GM19397 (cell line): ENCODE data around the gene PRPF40A.

Experiments used
- ATAC-seq: cut with Tn5 transposase; IDR thresholded peaks from one replicate; pipeline ENCODE4 v1.9.1; 2021; ENCODE audit warnings: mild to moderate bottlenecking, moderate library complexity; ENCODE audit not compliant: unreplicated experiment

The PRPF40A gene

GRCh38 chr2:152655880-152656279, 61.4 kb downstream of the PRPF40A start:
- no peak for ATAC-seq

GRCh38 chr2:152651834-152652233, 65.4 kb downstream of the PRPF40A start:
- no peak for ATAC-seq

GRCh38 chr2:152650768-152651371, 66.4 kb downstream of the PRPF40A start:
- ATAC-seq: no peak

- no peak for ATAC-seq
Measured at GRCh38 chr2:152649997-152650396, 67.3 kb downstream of the PRPF40A start.

GRCh38 chr2:152648336-152648735, 68.9 kb downstream of the PRPF40A start:
- no peak for ATAC-seq

- ATAC-seq: no peak
Measured at GRCh38 chr2:152647552-152647951, 69.7 kb downstream of the PRPF40A start.

- no peak for ATAC-seq
Measured at GRCh38 chr2:152646775-152647174, 70.5 kb downstream of the PRPF40A start.

GRCh38 chr2:152646264-152646663, 71.0 kb downstream of the PRPF40A start:
- ATAC-seq: no peak

GRCh38 chr2:152644189-152644873, 72.9 kb downstream of the PRPF40A start:
- ATAC-seq: no peak

- ATAC-seq: no peak
Measured at GRCh38 chr2:152638590-152638989, 78.7 kb downstream of the PRPF40A start.

GRCh38 chr2:152638056-152638455, 79.2 kb downstream of the PRPF40A start:
- ATAC-seq: no peak

- ATAC-seq: no peak
Measured at GRCh38 chr2:152637251-152637650, 80.0 kb downstream of the PRPF40A start.

GRCh38 chr2:152635635-152636298, 81.5 kb downstream of the PRPF40A start:
- ATAC-seq: no peak

- no peak for ATAC-seq
Measured at GRCh38 chr2:152632736-152633135, 84.5 kb downstream of the PRPF40A start.

- ATAC-seq: no peak
Measured at GRCh38 chr2:152630466-152630865, 86.8 kb downstream of the PRPF40A start.

- no peak for ATAC-seq
Measured at GRCh38 chr2:152629202-152629601, 88.1 kb downstream of the PRPF40A start.

GRCh38 chr2:152627351-152627957, 89.8 kb downstream of the PRPF40A start:
- no peak for ATAC-seq

GRCh38 chr2:152626911-152627339, 90.3 kb downstream of the PRPF40A start:
- no peak for ATAC-seq

- no peak for ATAC-seq
Measured at GRCh38 chr2:152624805-152625204, 92.5 kb downstream of the PRPF40A start.

- no peak for ATAC-seq
Measured at GRCh38 chr2:152623775-152624174, 93.5 kb downstream of the PRPF40A start.

- ATAC-seq: no peak
Measured at GRCh38 chr2:152623076-152623740, 94.1 kb downstream of the PRPF40A start.
